Measurements from ENCODE around the gene RBFOX1. TPM values are rescaled to one million over a fixed set of nuclear protein-coding genes. Genes with fewer than 3 reads are reported as not detected.

Gene RBFOX1
- polyA plus RNA-seq, 1 of the 3 experiments (the other 2 are of a cell fraction): not detected

GRCh38 chr16:7420079-7420478 is 87.4 kb downstream of the RBFOX1 start:
- Histone ChIP-seq H3K9ac (no peak overlapping the region), H2AFZ (ENCODE audit: low read depth) (no peak overlapping the region), H3K4me3 (ENCODE audit: low read depth in 2 of 2, low read length in 1 of 2) (no peak overlapping the region), H3K4me1 (ENCODE audit: control insufficient read depth in 1 of 2, insufficient read depth in 2 of 2, low read depth in 1 of 2, low read length in 1 of 2) (no peaks in the 10 kb centered on the region), H3K9me3 (no peaks in the 10 kb centered on the region), H3K27me3 (ENCODE audit: insufficient read depth) (no peaks in the 10 kb centered on the region), H4K20me1 (ENCODE audit: insufficient read depth) (no peaks in the 10 kb centered on the region), H3K27ac (ENCODE audit: low read depth in 2 of 2, low read length in 1 of 2) (no peak overlapping the region), H3K4me2 (no peak overlapping the region), H3K79me2 (ENCODE audit: insufficient read depth) (no peaks in the 10 kb centered on the region), H3K9me2 (no peaks in the 10 kb centered on the region), H3K36me3 (replicated peaks in 1 of 2; ENCODE audit: control insufficient read depth in 1 of 2, insufficient read depth in 2 of 2, low read length in 1 of 2) (no peaks in the 10 kb centered on the region), H3F3A (replicated peaks; ENCODE audit: insufficient read depth) (no peaks in the 10 kb centered on the region)
- 9% methylated on average over 6 of the region's 6 CpGs for WGBS (ENCODE audit: low lambda C conversion rate)
- CTCF ChIA-PET: no interaction called here
- no peak for DNase-seq
- TF ChIP-seq MXI1 (IDR thresholded peaks at IDR 0.05; ENCODE audit: low read depth, low read length): no peak
- no peak for TF ChIP-seq TCF12 (IDR thresholded peaks at IDR 0.05)
- no peak for TF ChIP-seq YY1 (IDR thresholded peaks at IDR 0.05; ENCODE audit: low read depth)
- no peak for TF ChIP-seq GATA2 (CRISPR knock-in tag; IDR thresholded peaks at IDR 0.05)
- no peak for TF ChIP-seq REST (IDR thresholded peaks at IDR 0.05; ENCODE audit: low read depth, low read length)
- no peak for TF ChIP-seq IRF3 (IDR thresholded peaks at IDR 0.05; ENCODE audit: low read depth, low read length)
- no peak for TF ChIP-seq ZBTB33 (IDR thresholded peaks at IDR 0.05; ENCODE audit: borderline replicate concordance, low read depth)
- no peak for TF ChIP-seq ELF1 (IDR thresholded peaks at IDR 0.05)
- no peak for TF ChIP-seq USF1 (IDR thresholded peaks at IDR 0.05; ENCODE audit: borderline replicate concordance, low read depth)
- no peak for TF ChIP-seq RXRA (IDR thresholded peaks at IDR 0.05; ENCODE audit: borderline replicate concordance, low read depth)
- no peak for TF ChIP-seq POLR2AphosphoS5 (IDR thresholded peaks at IDR 0.05; ENCODE audit: low read depth, low read length)
- TF ChIP-seq PBX3 (IDR thresholded peaks at IDR 0.05): no peak
- no peak for TF ChIP-seq FOXM1 (IDR thresholded peaks at IDR 0.05; ENCODE audit: low read depth)
- no peak for TF ChIP-seq EZH2phosphoT487 (IDR thresholded peaks at IDR 0.05; ENCODE audit: borderline replicate concordance, low read depth)
- no peak for TF ChIP-seq CHD2 (IDR thresholded peaks at IDR 0.05; ENCODE audit: low read length, partially characterized antibody)
- no peak for TF ChIP-seq EP300 (IDR thresholded peaks at IDR 0.05; ENCODE audit: borderline replicate concordance in 1 of 2, low read depth in 1 of 2, low read length in 1 of 2)
- TF ChIP-seq TEAD4 (IDR thresholded peaks at IDR 0.05; ENCODE audit: borderline replicate concordance, insufficient read depth): no peak
- POLR2A ChIA-PET: no interaction called here

Measured in SK-N-SH (cell line).